Thoracic aorta (tissue), 2 donors: Measurements from ENCODE around the gene AK9. TPM values are rescaled to one million over a fixed set of nuclear protein-coding genes. Genes with fewer than 3 reads are reported as not detected.

ENCODE experiments used
- ATAC-seq: fragments of 150-250 bp; one replicate; pipeline ENCODE4 v1.8.0; 2017; ENCODE audit warnings: low read depth; ENCODE audit not compliant: insufficient number of reproducible peaks, low FRiP score
- DNase-seq: peaks from one replicate; pipeline ENCODE4 v3.0.0-alpha.2; 2020; ENCODE audit warnings: low spot score
- H3K27ac ChIP-seq, 2 donors: fragments of 200-600 bp; sonication (generic); 1 replicate in 1 of 2; 2 replicates in 1 of 2; pipeline ENCODE4 v1.5.1; 2016; ENCODE audit warnings: mild to moderate bottlenecking in 2 of 2, moderate library complexity in 2 of 2
- H3K27me3 ChIP-seq: fragments of 200-600 bp; sonication (generic); replicated peaks from 2 replicates; pipeline ENCODE4 v1.6.0; 2016; ENCODE audit warnings: mild to moderate bottlenecking; ENCODE audit not compliant: insufficient read depth
- H3K36me3 ChIP-seq: fragments of 200-600 bp; sonication (generic); one replicate; pipeline ENCODE4 v1.5.1; 2016
- H3K4me1 ChIP-seq, 2 donors: fragments of 200-600 bp; sonication (generic); 1 replicate in 1 of 2; 2 replicates in 1 of 2; pipeline versions ENCODE4 v1.5.1 to v1.6.0; 2016; ENCODE audit warnings: low read depth in 2 of 2, mild to moderate bottlenecking in 1 of 2; ENCODE audit not compliant: control insufficient read depth in 1 of 2
- H3K4me3 ChIP-seq: fragments of 200-600 bp; sonication (generic); 2 replicates; pipeline ENCODE4 v1.5.1; 2016; ENCODE audit warnings: mild to moderate bottlenecking
- H3K9me3 ChIP-seq: fragments of 200-600 bp; sonication (generic); 2 replicates; pipeline ENCODE4 v1.5.1; 2016
- CTCF ChIP-seq: fragments of 200-600 bp; sonication (generic); IDR thresholded peaks from one replicate; pipeline ENCODE4 v1.5.1; 2019; ENCODE audit warnings: antibody characterized with exemption
- total RNA-seq, 2 donors: library from RNA; depleted of rRNA; stranded (reverse); fragments of >200 nt; gene quantifications; one replicate each; pipeline versions ENCODE4 v1.1.0 to v1.2.3, GENCODE V29; 2016

AK9 gene
- total RNA-seq, 2 donors from 2014 or later, result 12.5 to 12.8 TPM

- Histone ChIP-seq H3K27ac (no peak overlapping the region), H3K36me3 (no peaks in the 10 kb centered on the region), H3K27me3 (no peaks in the 10 kb centered on the region), H3K4me3 (no peak overlapping the region), H3K9me3 (no peaks in the 10 kb centered on the region), H3K4me1 (no peaks in the 10 kb centered on the region)
- no peak for TF ChIP-seq CTCF
- ATAC-seq (no peak), DNase-seq (no peak)
Observed at GRCh38 chr6:109506314-109506713, 184.7 kb downstream of the AK9 start.

GRCh38 chr6:109503327-109504224 lies 187.4 kb downstream of the AK9 start:
- Histone ChIP-seq H3K36me3 (no peaks in the 10 kb centered on the region), H3K4me3 (no peak overlapping the region), H3K4me1 (no peaks in the 10 kb centered on the region), H3K9me3 (no peaks in the 10 kb centered on the region), H3K27ac (no peak overlapping the region), H3K27me3 (no peaks in the 10 kb centered on the region)
- ATAC-seq (no peak), DNase-seq (no peak)
- TF ChIP-seq CTCF, result no peak

GRCh38 chr6:109498936-109499335 lies 192.1 kb downstream of the AK9 start:
- no peaks in the 10 kb centered on the region for H3K36me3 ChIP-seq
- H3K27me3 ChIP-seq, result no peaks in the 10 kb centered on the region
- no peak overlapping the region for H3K4me3 ChIP-seq
- no peak overlapping the region for H3K27ac ChIP-seq
- no peaks in the 10 kb centered on the region for H3K9me3 ChIP-seq
- ATAC-seq (no peak), DNase-seq (no peak)
- H3K4me1 ChIP-seq, result no peaks in the 10 kb centered on the region
- no peak for TF ChIP-seq CTCF

- no peaks in the 10 kb centered on the region for H3K4me1 ChIP-seq
- H3K27me3 ChIP-seq, result no peaks in the 10 kb centered on the region
- DNase-seq (no peak), ATAC-seq (no peak)
- no peak for TF ChIP-seq CTCF
- no peaks in the 10 kb centered on the region for H3K36me3 ChIP-seq
- H3K4me3 ChIP-seq, result no peak overlapping the region
- H3K9me3 ChIP-seq, result no peaks in the 10 kb centered on the region
- no peak overlapping the region for H3K27ac ChIP-seq
Observed at GRCh38 chr6:109498052-109498451, 192.9 kb downstream of the AK9 start.

GRCh38 chr6:109496036-109496772 lies 194.8 kb downstream of the AK9 start:
- no peak for ATAC-seq
- H3K27me3 ChIP-seq, result no peaks in the 10 kb centered on the region

More at GRCh38 chr6:109496036-109496772, 194.8 kb downstream of the AK9 start:
- Histone ChIP-seq H3K4me3 (no peak overlapping the region), H3K9me3 (no peaks in the 10 kb centered on the region), H3K4me1 (no peaks in the 10 kb centered on the region), H3K27ac (no peak overlapping the region), H3K36me3 (no peaks in the 10 kb centered on the region)
- no peak for DNase-seq
- TF ChIP-seq CTCF, result no peak
